K562 (cell line): ENCODE results near the gene POLR2H.

Experiments used
- CAMTA2 ChIP-seq: fragments of 250-450 bp; sonication (Bioruptor Pico); conservative IDR thresholded peaks from 2 replicates; pipeline ENCODE4 v1.5.1; 2022
- CTCF ChIP-seq, 3 experiments: IDR thresholded peaks in 2 of 3; conservative IDR thresholded peaks in 1 of 3; 2 replicates each; pipeline ENCODE4 v1.5.1; 2011 to 2012; ENCODE audit warnings: low read length in 3 of 3, mild to moderate bottlenecking in 3 of 3, control low read depth in 2 of 3, improper control_type of control experiment in 1 of 3, inconsistent platforms in 1 of 3, low read depth in 1 of 3, mixed read lengths in 1 of 3, moderate library complexity in 1 of 3; ENCODE audit not compliant: insufficient read depth in 2 of 3
- EZH2 ChIP-seq: IDR thresholded peaks from 2 replicates; pipeline ENCODE4 v1.6.1; 2012; ENCODE audit warnings: low read depth, mild to moderate bottlenecking, inconsistent platforms, low read length, borderline replicate concordance
- POLR2A ChIP-seq: fragments of 450-650 bp; conservative IDR thresholded peaks from 2 replicates; pipeline ENCODE4 v1.6.1; 2016
- RAD21 ChIP-seq, 2 experiments: fragments of 250-450 bp in 1 of 2; fragments of 450-650 bp in 1 of 2; sonication (Bioruptor Pico) in 1 of 2; formaldehyde crosslinking in 1 of 2; IDR thresholded peaks in 1 of 2; conservative IDR thresholded peaks in 1 of 2; 2 replicates each; pipeline versions ENCODE4 v1.4.0 to v1.8.0; 2020 to 2022; ENCODE audit warnings: mild to moderate bottlenecking in 2 of 2, moderate library complexity in 1 of 2
- REST ChIP-seq, 2 experiments: fragments of 450-650 bp; formaldehyde crosslinking in 1 of 2; IDR thresholded peaks; 2 replicates each; pipeline versions ENCODE4 v1.4.0 to v1.6.1; 2014 to 2020; ENCODE audit warnings: mild to moderate bottlenecking in 2 of 2, borderline replicate concordance in 1 of 2, low read depth in 1 of 2
- SMC3 ChIP-seq: conservative IDR thresholded peaks from 2 replicates; pipeline ENCODE4 v1.6.1; 2011; ENCODE audit warnings: low read depth, low read length, improper control_type of control experiment; ENCODE audit not compliant: insufficient read depth
- ZBTB43 ChIP-seq: sonication (generic); formaldehyde crosslinking; IDR thresholded peaks from 2 replicates; pipeline ENCODE4 v1.8.0; 2023; ENCODE audit warnings: mild to moderate bottlenecking, missing genetic modification reagents
- ZNF146 ChIP-seq: IDR thresholded peaks from one replicate; pipeline ENCODE4 v1.6.1; 2018; ENCODE audit warnings: missing compliant biosample characterization; ENCODE audit not compliant: unreplicated experiment
- ZNF311 ChIP-seq: fragments of 250-450 bp; sonication (Bioruptor Pico); IDR thresholded peaks from 2 replicates; pipeline ENCODE4 v1.4.0; 2020; ENCODE audit warnings: mild to moderate bottlenecking, moderate library complexity

- TF ChIP-seq POLR2A (no peak), CTCF (IDR thresholded peaks at IDR 0.05 in 2 of 3, conservative IDR thresholded peaks at IDR 0.05 in 1 of 3; ENCODE audit: insufficient read depth in 2 of 3, low read depth in 1 of 3, low read length in 3 of 3) (no peak), SMC3 (no peak), ZBTB43 (no peak), ZNF146 (no peak), REST (IDR thresholded peaks at IDR 0.05; ENCODE audit: borderline replicate concordance) (no peak), REST (CRISPR knock-in tag; IDR thresholded peaks at IDR 0.05; ENCODE audit: low read depth) (no peak), ZNF311 (CRISPR knock-in tag) (no peak), EZH2 (no peak), CAMTA2 (CRISPR knock-in tag) (no peak), RAD21 (CRISPR knock-in tag; conservative IDR thresholded peaks at IDR 0.05 in 1 of 2, IDR thresholded peaks at IDR 0.05 in 1 of 2) (no peak)
Observed at GRCh38 chr3:184359610-184360009, 1.9 kb upstream of the POLR2H start.
